ENCODE data around the gene RAD51B.

GRCh38 chr14:67835596-67835995 lies 16.0 kb downstream of the RAD51B start:
- TF ChIP-seq FOXA3 (CRISPR knock-in tag; conservative IDR thresholded peaks at IDR 0.05 in 1 of 2, IDR thresholded peaks at IDR 0.05 in 1 of 2) (no peak), POLR2B (IDR thresholded peaks at IDR 0.05; ENCODE audit: low read depth, partially characterized antibody) (no peak), E2F8 (IDR thresholded peaks at IDR 0.05; ENCODE audit: low read depth, partially characterized antibody) (no peak), KDM4B (IDR thresholded peaks at IDR 0.05; ENCODE audit: borderline replicate concordance in 2 of 2, low read depth in 1 of 2) (no peak), CEBPB (tag; IDR thresholded peaks at IDR 0.05) (no peak), MAX (CRISPR knock-in tag; IDR thresholded peaks at IDR 0.05) (no peak), HDAC1 (IDR thresholded peaks at IDR 0.05) (no peak), MAFK (IDR thresholded peaks at IDR 0.05; ENCODE audit: low read length) (no peak), POLR2AphosphoS5 (IDR thresholded peaks at IDR 0.05; ENCODE audit: control insufficient read depth, insufficient read depth, low read depth, low read length) (no peak), MAFG (tag; conservative IDR thresholded peaks at IDR 0.05) (no peak)
- TF ChIP-seq, protein P1, sequence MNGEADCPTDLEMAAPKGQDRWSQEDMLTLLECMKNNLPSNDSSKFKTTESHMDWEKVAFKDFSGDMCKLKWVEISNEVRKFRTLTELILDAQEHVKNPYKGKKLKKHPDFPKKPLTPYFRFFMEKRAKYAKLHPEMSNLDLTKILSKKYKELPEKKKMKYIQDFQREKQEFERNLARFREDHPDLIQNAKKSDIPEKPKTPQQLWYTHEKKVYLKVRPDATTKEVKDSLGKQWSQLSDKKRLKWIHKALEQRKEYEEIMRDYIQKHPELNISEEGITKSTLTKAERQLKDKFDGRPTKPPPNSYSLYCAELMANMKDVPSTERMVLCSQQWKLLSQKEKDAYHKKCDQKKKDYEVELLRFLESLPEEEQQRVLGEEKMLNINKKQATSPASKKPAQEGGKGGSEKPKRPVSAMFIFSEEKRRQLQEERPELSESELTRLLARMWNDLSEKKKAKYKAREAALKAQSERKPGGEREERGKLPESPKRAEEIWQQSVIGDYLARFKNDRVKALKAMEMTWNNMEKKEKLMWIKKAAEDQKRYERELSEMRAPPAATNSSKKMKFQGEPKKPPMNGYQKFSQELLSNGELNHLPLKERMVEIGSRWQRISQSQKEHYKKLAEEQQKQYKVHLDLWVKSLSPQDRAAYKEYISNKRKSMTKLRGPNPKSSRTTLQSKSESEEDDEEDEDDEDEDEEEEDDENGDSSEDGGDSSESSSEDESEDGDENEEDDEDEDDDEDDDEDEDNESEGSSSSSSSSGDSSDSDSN (IDR thresholded peaks at IDR 0.05; ENCODE audit: borderline replicate concordance in 1 of 2, low read depth in 2 of 2, low read length in 2 of 2) = no peak
- TF ChIP-seq, protein P2, sequence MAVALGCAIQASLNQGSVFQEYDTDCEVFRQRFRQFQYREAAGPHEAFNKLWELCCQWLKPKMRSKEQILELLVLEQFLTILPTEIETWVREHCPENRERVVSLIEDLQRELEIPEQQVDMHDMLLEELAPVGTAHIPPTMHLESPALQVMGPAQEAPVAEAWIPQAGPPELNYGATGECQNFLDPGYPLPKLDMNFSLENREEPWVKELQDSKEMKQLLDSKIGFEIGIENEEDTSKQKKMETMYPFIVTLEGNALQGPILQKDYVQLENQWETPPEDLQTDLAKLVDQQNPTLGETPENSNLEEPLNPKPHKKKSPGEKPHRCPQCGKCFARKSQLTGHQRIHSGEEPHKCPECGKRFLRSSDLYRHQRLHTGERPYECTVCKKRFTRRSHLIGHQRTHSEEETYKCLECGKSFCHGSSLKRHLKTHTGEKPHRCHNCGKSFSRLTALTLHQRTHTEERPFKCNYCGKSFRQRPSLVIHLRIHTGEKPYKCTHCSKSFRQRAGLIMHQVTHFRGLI (CRISPR knock-in tag; IDR thresholded peaks at IDR 0.05) = no peak

Data from K562 (cell line).